Eye (tissue), 1 donor: Measurements from ENCODE around the gene PVALEF.
"Not testable (repeated sequence)": the region's sequence is repeated elsewhere in the genome, so short reads cannot be mapped to it uniquely, and the experiment has no call there.

Source experiments
- DNase-seq: peaks from one replicate; pipeline ENCODE4 v3.0.0-alpha.2; 2015

Gene PVALEF

GRCh38 chr17:81147701-81148100, 17.6 kb upstream of the PVALEF start:
- no peak for DNase-seq

- DNase-seq, result no peak
These were observed 16.7 kb upstream of the PVALEF start for GRCh38 chr17:81148571-81148970.

- DNase-seq, result no peak
These were observed 16.2 kb upstream of the PVALEF start for GRCh38 chr17:81148986-81149533.

- no peak for DNase-seq
These were observed 14.8 kb upstream of the PVALEF start for GRCh38 chr17:81150377-81151077.

- DNase-seq, result no peak
These were observed 14.0 kb upstream of the PVALEF start for GRCh38 chr17:81151278-81151677.

GRCh38 chr17:81152288-81152828, 12.9 kb upstream of the PVALEF start:
- DNase-seq, result no peak

- DNase-seq, result no peak
These were observed 11.9 kb upstream of the PVALEF start for GRCh38 chr17:81153340-81153803.

- DNase-seq, result not testable (repeated sequence)
These were observed 11.3 kb upstream of the PVALEF start for GRCh38 chr17:81154016-81154415.

GRCh38 chr17:81154961-81155360, 10.3 kb upstream of the PVALEF start:
- no peak for DNase-seq

GRCh38 chr17:81156866-81157805, 8.2 kb upstream of the PVALEF start:
- no peak for DNase-seq

- DNase-seq, result no peak
These were observed 7.2 kb upstream of the PVALEF start for GRCh38 chr17:81157848-81158687.

GRCh38 chr17:81158688-81159590, 6.4 kb upstream of the PVALEF start:
- DNase-seq, result no peak

GRCh38 chr17:81159611-81160265, 5.6 kb upstream of the PVALEF start:
- no peak for DNase-seq

GRCh38 chr17:81160306-81160705, 5.0 kb upstream of the PVALEF start:
- DNase-seq, result no peak

- DNase-seq, result no peak
These were observed 4.4 kb upstream of the PVALEF start for GRCh38 chr17:81160747-81161453.

- DNase-seq, result no peak
These were observed 3.8 kb upstream of the PVALEF start for GRCh38 chr17:81161536-81161935.

GRCh38 chr17:81161972-81162371, 3.3 kb upstream of the PVALEF start:
- no peak for DNase-seq

- DNase-seq, result no peak
These were observed 2.8 kb upstream of the PVALEF start for GRCh38 chr17:81162491-81162890.

- DNase-seq, result no peak
These were observed 2.1 kb upstream of the PVALEF start for GRCh38 chr17:81163051-81163695.
